HG03139 (cell line): ENCODE measurements around the gene GRAMD4.

Experiments used
- ATAC-seq: cut with Tn5 transposase; IDR thresholded peaks from one replicate; pipeline ENCODE4 v1.9.1; 2021; ENCODE audit not compliant: unreplicated experiment

Gene GRAMD4

DNA sequence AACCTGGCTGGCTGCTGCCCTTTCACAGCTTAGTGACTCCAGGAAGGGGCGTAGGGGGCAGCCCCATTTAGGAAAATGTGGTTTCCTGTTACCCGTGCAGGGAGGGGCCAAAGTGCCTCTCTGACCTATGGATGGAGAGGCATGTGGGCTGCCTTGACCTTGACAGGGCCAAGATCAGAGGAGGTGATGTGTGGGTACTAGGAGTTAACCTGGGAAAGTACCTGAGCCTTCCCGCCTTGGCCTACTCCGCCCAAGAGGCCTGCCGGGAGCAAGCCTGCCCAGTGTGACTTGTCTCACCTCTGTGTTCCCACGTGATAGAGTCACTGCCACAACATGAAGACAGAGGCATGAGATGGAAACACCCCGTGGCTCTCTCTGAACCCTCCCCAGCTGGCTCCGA lies 33.4 kb downstream of the GRAMD4 start:
- no peak for ATAC-seq

DNA sequence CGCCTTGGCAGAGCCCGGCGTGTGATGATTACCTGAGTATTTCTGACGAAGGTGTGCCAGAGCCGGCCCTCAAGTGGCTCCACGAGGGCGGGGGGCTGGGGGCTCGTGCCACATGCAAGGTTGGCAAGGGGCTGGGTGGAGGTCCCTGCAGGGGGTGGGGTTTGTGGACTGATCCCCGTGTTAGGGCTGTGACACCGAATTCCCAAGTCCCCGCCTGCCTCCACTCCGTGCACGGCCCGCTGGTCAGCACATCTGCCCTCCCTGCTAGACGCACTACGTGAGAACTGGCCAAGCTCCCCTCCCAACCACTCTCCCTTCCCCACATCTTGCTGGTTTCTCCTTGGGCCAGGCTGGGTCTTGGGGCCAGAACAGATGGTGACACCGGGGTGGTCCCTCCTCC lies 34.2 kb downstream of the GRAMD4 start:
- ATAC-seq, result no peak

DNA sequence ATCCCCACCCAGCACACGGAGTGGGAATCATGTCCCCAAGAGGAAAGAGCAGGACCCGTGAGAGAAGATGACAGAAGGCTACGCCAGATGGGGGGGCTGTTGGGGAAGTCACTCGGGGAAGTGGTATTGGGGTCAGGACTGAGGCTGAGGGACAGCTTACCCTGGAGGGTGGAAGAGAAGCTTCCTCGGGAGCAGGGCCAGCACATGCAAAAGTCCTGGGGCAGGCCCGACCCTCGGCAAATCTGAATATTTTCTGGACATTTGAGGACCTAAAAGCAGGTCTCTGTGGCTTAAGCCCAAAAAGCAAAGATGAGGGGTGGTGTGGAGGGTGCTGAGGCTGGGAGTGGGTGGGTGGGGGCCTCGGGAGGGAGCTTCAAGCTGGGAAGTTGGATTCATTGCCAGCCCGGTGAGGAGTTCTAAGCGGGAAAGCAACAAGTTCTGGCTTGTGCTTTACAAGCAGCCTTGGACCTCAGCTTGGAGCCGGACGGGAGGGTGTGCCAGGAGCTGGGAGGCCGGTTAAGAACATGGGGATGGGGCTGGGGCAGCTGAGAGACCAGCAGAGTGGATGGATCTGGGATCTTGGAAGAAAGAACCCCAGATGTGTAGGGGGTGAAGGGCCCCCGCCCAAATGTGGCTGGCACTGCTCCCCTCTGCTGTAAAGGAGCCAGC lies 34.9 kb downstream of the GRAMD4 start:
- ATAC-seq, result no peak

DNA sequence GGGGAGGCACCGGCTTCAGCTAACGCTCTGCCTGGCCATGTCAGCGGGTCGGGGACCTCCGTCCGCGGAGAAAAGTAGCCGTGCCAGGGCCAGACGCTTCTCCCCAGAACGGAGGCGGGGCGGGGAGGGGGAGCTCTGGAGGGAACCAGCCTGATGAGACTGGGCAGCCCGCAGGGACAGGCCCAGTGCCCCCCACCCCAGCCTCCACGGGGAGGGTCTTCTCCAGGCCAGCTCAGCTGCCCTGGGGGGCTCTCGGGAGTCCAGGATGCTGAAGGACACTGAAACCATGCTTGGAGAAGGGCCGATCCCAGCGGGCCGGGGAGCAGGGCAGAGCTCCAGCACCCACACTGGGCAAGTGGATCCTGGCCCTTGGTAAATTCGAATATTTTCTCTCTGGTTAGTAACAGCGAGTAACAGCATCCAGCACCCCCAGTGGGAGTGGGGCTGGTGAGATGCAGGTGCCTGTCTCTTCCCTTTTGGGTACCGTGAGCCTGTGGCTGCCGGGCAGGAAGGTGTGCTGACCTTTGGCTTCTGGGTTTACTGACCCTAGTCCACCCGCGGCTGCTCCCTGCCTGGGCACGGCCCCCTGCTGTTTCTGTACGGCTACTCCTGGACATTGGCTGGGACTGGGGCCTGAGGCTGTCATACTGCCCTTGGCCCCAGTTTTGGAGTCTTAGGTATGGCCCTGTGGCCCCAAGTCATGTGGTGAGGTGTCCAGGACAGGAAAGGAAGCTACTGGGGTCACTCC lies 35.8 kb downstream of the GRAMD4 start:
- ATAC-seq, result no peak

DNA sequence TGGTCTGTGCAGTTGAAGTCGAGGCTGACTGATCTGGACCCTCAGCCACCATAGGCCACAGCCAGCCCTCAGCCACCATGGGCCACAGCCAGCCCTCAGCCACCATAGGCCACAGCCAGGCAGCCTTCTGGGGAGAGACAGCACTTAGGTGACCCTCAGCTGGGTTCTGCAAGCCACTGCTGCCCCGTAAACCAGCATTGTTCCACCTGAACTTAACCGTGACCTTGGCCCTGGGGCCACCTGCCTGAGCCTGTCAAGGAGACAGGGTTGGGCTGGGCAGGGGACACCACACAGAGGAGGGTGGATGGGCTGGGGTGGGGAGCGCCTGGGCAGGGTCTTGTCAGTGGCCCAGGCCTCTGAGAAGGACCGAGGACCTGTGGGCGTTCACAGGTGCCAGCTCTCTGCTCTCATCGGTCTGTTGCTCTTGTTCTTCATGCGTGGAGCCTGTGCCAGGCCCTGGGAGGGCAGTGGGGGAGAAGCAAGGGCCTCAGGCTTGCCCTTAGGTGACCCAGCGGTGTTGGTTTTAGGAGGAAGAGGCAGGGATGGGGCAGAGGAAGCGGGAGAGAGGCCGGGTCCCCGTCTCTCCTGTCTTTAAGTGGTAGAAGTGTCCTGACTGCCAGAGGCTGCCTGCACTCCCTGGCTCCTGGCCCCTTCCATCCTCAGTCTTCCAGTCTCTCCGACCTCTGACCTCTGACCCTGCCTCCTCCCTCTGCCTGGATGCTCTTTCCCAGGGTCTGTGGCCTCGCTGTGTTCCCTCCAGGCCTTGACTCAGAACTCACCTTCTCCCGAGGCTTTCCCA lies 36.9 kb downstream of the GRAMD4 start:
- no peak for ATAC-seq

DNA sequence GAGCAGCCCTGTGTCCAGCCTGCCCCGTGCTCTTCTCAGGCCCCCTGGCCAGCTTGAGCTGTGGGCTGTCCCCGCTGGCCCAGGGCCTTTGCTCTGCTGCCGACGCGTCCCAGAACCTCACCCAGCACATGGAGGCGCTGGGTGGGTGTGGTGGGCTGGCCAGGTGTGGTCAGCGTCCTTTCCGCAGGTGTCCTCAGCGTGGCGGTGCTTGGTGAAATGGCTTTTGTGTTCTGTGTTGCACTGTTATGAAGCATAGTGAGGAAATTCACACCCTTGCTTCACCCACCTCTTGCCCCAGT lies 37.4 kb downstream of the GRAMD4 start:
- no peak for ATAC-seq

DNA sequence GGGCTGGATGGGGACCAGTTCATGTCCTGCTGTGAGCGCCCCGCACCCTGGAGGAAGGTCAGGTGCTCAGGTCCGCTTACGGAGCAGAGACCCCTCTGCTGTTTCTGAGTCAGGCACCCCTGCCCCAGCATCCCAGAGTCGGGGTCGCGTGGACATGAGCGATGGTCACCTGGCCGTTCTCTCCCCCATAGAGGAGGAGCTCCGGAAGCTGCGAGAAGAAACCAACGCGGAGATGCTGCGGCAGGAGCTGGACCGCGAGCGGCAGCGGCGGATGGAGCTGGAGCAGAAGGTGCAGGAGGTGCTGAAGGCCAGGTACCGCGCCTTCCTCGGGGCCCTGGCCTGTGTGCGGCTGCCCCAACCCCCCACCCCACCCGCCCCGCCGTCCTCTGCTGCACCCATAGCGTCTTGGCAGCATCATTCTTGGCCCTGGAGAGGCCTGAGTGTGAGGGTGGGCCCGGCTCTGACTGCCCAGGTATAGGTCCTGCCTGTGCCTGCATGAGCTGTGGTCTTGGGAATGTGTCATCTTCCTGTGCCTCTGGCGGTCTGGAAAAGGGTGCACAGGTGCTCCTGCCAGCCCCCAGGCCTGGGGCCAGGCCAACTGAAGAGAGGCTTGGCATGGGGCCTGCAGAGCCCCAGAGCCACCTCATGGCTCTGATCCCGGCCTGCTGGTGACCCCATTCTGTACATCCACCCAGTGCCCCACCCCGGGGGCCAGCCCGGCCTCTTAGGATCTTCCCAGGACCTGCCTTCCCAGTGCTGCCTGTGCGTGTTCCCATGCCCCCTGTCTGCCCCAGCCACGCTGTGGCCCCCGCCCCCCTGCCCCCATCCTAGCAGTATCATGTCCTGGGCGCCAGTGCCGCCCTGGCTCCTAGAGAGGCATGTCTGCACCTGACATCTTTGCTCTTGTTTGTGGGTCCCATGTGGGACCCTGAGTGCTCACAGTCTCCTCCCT lies 38.1 kb downstream of the GRAMD4 start:
- ATAC-seq, result no peak

DNA sequence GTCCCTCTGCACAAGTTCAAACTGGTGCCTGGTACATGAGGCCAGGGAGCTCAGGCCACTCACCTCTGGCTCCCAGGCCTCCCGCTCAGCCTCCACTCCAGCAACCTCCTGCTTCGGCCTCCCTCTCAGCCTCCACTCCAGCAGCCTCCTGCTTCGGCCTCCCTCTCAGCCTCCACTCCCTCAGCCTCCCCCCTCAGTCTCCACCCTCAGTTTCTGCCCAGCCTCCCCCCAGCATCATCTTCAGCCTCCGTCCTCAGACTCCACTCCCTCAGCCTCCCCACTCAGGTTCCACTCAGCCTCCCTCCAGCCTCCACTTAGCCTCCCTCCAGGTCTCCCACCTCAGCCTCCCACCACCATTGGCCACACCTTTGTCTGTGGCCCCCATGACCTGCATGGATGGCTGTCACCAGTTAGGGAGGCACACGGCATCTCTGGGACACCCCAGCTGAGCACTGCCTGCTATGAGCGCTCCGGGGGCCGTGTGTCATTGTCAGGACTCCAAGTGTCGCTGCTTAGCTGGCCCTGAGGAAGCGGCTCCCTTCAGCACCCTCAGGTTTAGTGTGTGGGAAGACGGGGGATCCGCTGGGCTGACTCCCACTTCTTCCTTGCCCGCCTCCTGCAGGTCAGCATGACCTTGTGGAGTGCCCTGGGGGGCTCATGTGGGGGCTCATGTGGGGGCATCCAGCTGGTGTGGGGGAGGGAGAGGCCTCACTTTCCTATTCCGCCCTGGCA lies 39.0 kb downstream of the GRAMD4 start:
- no peak for ATAC-seq

DNA sequence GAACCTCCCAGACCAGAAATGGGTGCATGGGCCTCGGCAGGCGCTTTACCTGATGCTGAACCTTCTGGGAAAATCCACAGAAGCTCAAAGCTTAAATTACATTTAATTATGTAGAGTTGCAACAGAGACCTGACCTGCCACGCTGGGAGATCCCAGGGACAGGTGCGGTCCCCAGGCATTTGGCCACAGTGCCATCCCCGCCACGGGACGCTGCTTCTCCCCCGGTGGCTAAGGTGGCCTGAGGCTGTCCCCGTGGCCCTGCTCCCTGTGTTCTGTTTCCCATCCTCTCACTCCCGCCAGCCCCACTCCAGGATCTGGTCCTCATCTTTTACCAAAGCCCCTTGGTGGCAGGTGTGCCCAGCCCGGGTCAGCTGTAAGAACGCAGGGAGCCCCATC lies 39.6 kb downstream of the GRAMD4 start:
- ATAC-seq, result no peak

DNA sequence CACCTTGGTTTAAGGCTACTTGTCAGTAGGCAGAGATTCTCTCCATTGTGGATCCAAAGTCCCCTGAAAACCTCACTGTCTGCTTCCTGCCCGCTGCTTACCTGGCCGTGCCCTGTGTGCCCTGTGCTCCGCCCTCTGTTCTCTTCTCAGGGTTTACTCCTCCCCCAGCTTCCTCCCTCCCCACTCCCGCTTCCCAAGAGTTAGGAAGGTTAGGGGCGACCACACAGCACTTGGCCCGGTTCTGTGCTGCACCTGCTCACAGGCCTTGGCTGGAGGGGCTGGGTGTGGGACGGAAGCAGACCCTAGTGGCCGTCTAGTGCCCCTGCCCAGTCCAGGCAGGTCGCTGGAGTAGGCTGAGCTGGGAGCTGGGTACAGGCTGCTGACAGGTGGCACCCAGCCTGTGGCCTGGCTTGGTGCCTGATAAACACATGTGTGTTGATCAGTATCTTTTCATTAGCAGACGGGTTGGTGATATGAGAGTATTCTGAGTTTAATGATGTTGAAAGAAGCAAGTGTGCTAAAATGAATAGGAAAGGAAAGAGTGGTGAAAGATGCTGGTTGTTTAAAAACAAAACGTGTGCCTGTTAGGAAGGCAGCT lies 40.5 kb downstream of the GRAMD4 start:
- no peak for ATAC-seq

DNA sequence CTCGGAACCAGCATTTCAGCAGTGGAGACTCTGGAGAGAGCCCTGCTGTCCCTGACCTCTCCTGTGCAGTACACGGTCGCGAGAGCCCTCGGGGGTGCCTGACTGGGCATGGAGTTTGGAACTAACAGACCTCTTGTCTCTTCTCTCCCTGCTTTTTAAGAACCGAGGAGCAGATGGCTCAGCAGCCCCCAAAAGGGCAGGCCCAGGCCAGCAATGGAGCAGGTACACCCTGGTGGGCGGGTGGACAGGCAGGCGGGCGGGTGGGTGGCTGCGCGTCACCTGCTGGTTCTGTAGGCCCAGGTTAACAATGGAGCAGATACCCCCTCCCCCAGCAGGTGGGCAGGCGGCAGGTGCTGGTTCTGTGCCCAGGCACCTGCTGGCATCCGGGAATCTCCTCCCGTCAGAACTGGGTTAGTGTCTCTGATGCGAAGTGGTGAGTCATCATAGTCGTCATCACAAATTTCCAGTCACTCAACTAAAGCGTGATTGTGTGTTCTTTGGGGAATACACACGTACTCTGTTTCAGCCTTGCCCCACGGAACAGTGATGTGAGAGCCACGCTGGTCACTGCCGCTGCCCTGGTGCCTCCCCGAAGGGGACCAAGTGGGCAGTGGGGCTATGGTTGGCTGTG lies 41.1 kb downstream of the GRAMD4 start:
- no peak for ATAC-seq

DNA sequence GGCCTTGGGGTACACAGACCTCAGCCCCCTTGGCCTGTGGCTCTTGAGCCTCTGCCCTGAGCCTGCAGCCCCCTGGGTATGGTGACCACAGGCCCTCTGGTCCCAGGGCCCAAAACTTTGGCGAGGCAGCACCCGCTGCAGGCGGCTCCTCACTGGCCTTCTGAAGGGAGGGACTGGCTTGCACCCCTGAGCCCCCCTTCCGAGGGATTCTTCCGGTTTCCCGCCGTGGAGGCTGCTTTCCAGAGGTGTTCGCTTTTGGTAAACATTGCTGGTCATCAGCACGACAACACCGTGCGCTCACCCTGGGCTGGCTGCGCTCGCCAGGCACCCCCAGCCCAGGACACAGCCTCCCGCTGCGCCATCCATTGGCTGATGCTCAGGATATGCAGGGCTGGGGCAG lies 42.0 kb downstream of the GRAMD4 start:
- ATAC-seq, result no peak

DNA sequence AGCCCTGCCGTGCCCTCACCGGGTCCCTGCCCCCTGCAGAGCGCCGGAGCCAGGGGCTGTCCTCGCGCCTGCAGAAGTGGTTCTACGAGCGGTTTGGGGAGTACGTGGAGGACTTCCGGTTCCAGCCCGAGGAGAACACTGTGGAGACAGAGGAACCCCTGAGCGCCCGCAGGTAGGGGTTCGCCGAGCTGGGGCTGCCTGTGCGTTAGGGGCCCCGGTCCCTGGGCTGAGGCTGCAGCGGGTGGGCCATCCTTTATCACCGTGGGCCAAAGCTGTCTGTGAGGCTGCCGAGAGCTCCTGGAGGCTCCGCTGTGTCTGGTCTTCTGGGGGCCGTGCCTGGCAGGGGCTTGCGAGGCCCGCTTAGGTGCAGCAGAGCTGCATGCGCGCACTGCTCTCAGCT lies 42.8 kb downstream of the GRAMD4 start:
- ATAC-seq, result no peak

DNA sequence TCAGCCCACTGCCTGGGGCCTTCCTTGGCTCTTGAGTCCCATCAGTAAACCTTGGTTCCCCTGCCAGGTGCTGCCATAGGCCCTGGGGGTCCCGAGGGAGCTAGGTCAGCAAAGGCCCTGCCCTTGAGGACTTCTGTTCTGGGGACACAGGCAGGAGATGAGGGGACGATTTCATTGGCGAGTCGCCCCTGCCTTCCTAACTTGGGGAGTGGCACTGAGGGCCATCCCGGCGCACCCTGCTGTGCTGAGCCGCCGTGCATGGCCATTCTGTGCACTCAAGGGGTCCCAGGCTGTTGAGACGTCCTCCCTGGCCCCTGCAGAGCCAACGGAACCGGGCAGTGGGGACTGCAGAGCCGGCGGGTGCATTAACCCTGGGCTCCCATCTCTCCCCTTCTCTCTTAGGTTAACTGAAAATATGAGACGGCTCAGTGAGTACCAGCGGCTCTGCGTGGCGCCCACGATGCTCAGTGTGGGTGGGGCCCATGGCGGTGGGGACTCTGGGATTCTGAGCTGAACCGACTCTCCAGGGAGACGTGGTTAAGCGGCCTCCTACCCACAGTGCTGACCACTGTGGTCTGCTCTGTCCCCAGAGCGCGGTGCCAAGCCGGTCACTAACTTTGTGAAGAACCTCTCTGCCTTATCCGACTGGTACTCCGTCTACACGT lies 43.4 kb downstream of the GRAMD4 start:
- ATAC-seq, result no peak

DNA sequence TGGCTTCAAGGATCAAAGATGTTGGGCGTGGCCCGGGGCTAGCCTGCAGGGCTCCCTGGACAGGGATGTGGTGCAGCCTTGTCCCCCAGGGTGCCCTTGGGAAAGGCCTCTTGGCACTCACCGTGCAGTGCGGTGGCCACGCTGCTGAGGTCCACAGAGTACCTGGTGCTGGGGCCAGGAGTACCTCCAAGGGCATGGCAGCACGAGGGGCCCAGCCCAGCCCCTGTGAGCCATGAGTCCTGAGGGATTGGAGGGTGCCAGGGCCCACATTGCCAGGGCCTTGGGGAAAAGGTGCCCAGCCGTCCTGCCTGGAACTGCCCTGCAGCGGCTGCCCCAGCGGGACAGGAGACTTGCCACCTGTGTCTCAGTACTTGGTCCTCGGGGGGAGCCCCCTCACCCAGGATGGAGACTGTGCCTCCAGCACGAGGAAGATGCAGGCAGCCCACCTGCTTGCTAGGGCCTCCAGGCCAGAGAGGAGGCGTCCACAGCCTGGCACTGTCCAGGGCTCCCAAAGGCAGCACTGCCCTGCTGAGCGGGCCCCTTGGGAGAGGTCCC lies 44.2 kb downstream of the GRAMD4 start:
- no peak for ATAC-seq

DNA sequence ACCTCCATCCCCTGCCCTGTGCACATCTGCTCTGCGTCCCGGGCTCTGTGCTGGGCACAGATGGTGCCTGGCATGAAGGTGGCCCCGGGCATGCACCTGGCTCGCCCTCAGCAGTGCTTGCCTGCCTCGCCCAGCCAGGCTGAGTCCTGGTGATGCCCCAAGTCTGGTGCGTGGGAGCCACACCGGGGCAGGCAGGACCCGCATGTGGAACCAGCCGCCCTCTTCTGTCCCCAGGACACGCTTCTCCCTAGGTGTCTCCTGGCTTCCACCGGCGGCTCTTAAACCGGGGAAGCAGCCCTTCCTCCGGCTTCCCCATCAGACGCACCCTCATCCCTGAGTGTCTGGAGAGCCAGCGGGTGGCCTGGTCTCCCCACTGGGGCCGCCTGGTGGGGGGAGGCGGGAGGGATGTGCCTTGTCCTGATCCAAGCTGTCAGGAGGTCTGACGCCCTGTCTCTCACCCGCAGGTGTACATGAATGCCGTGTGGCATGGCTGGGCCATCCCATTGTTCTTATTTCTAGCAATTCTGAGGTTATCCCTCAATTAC lies 45.0 kb downstream of the GRAMD4 start:
- ATAC-seq, result no peak

DNA sequence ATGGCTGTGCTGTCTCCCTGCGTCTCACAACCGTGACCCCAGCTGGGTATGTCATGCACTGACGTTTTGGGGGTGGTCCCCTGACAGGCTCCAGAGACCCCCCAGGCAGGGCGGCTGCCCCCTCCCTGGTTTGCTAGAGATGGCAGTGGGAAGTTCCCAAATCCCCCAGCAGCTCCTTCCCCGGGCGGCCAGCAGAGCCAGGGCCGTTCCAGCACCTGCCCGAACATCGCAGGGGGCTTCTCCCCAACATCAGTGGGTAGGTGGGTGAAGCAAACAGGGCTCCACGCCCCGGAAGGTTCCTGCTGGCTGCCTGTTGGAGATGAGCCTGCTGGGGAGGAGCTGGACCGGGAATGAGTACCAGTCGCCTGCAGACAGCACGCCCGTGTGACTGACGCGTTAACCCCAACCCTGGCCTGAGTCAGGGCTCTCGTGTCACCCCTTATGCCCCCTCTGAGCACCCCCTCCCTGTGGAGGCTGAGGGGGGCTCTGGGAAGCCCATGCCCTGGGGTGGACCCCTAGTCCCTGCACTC lies 45.6 kb downstream of the GRAMD4 start:
- no peak for ATAC-seq

DNA sequence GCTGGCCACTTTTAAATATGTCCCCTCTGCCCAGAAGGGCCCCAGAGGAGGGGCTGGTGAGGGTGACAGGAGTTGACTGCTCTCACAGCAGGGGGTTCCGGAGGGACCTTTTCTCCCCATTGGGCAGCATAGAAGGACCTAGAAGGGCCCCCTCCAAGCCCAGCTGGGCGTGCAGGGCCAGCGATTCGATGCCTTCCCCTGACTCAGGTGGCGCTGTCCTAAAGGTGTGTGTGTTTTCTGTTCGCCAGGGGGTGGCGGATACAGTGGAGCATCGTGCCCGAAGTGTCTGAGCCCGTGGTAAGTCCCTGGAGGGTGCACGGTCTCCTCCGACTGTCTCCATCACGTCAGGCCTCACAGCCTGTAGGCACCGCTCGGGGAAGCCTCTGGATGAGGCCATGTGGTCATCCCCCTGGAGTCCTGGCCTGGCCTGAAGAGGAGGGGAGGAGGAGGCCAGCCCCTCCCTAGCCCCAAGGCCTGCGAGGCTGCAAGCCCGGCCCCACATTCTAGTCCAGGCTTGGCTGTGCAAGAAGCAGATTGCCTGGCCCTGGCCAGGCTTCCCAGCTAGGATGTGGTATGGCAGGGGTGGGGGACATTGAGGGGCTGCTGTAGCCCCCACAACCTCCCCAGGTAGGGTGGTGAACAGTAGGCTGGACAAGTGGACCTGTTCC lies 46.5 kb downstream of the GRAMD4 start:
- no peak for ATAC-seq
